GM21723 (cell line): ENCODE data around the gene RMRP.

Experiments
- ATAC-seq: cut with Tn5 transposase; IDR thresholded peaks from one replicate; pipeline ENCODE4 v1.9.1; 2021; ENCODE audit warnings: mild to moderate bottlenecking, moderate library complexity; ENCODE audit not compliant: unreplicated experiment

RMRP gene

GRCh38 chr9:35667939-35668338 lies 10.1 kb upstream of the RMRP start:
- no peak for ATAC-seq

GRCh38 chr9:35666549-35666948 lies 8.7 kb upstream of the RMRP start:
- no peak for ATAC-seq

- no peak for ATAC-seq
These were observed 8.2 kb upstream of the RMRP start for GRCh38 chr9:35666045-35666444.

GRCh38 chr9:35665471-35665818 lies 7.6 kb upstream of the RMRP start:
- no peak for ATAC-seq

- ATAC-seq: peak; percentile 70
These were observed 7.0 kb upstream of the RMRP start, which contains the start of gene ARHGEF39 for GRCh38 chr9:35664531-35665470. TSS of gene ARHGEF39 (minus strand) at chr9:35665195. CDS start at chr9:35665169, 26 bp downstream.

- ATAC-seq: no peak
These were observed 4.6 kb upstream of the RMRP start for GRCh38 chr9:35662437-35662836.

- no peak for ATAC-seq
These were observed 4.0 kb upstream of the RMRP start for GRCh38 chr9:35661756-35662350.

GRCh38 chr9:35660966-35661415 lies 3.2 kb upstream of the RMRP start:
- no peak for ATAC-seq

- no peak for ATAC-seq
These were observed 1.5 kb upstream of the RMRP start for GRCh38 chr9:35659340-35659739.

GRCh38 chr9:35658968-35659220 lies 1.1 kb upstream of the RMRP start:
- peak; percentile 10 for ATAC-seq

GRCh38 chr9:35658137-35658967 lies 533 bp upstream of the RMRP start, which contains the start of gene CCDC107:
TSS of gene CCDC107 (plus strand) at chr9:35658292. CDS start at chr9:35658380, 88 bp downstream.
- ATAC-seq: peak; percentile 49

GRCh38 chr9:35656831-35657545 lies 831 bp downstream of the RMRP start:
- peak; percentile 2 for ATAC-seq

GRCh38 chr9:35656348-35656747 lies 1.5 kb downstream of the RMRP start:
- no peak for ATAC-seq

- no peak for ATAC-seq
These were observed 4.2 kb downstream of the RMRP start for GRCh38 chr9:35653611-35654010.

- ATAC-seq: no peak
These were observed 5.0 kb downstream of the RMRP start for GRCh38 chr9:35652829-35653209.

GRCh38 chr9:35651956-35652828 lies 5.6 kb downstream of the RMRP start:
- ATAC-seq: no peak

GRCh38 chr9:35650341-35651158 lies 7.3 kb downstream of the RMRP start, which contains the start of gene SIT1:
TSS of gene SIT1 (minus strand) at chr9:35650931. CDS start at chr9:35650853, 78 bp downstream.
- ATAC-seq: peak; percentile 36

GRCh38 chr9:35649431-35650340 lies 8.1 kb downstream of the RMRP start:
- no peak for ATAC-seq
